GM18867 (cell line): ENCODE data around the gene IL13RA1.
A peak's percentile ranks its signal among the peaks of the same experiment; 100 is the strongest.
"Not testable (repeated sequence)": the region's sequence is repeated elsewhere in the genome, so short reads cannot be mapped to it uniquely, and the experiment has no call there.

Source experiments
- ATAC-seq: cut with Tn5 transposase; IDR thresholded peaks from one replicate; pipeline ENCODE4 v1.9.1; 2021; ENCODE audit warnings: mild to moderate bottlenecking, moderate library complexity; ENCODE audit not compliant: unreplicated experiment

Gene IL13RA1

DNA sequence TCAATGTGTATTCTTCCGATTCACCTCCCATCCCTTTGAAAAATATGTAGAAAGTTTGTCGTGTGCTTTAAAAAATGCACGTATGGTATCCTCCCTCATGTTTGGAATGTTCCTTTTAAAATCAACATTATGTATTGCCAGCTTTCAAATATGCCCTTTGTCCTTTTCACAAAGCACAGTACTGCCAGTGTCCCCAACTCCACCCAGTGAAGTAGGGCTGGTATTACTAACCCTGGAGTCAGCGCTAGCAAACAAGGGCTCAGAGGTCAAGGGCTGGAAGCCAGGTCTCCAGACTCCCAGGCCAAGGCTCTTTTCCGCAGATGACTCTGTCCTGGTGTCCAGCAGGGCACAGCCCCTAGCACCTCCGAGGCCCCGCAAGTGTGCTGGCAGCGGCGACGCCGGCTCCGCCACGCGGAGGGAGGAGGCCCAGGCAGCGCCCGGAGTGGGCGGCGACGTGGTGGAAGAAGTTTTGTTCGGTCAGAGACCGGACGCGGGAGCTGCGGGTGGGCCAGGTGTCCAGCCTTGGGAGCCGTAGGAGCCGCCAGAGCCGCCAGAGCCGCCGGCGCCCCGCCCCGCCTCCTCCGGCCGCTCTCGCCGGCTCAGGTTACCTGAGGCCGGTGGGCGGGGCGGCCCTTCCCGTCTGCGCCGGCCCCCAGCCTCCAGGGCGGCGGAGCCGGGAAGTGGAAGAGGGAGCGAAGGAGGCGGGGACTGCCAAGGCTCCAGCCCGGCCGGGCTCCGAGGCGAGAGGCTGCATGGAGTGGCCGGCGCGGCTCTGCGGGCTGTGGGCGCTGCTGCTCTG, at the start of gene IL13RA1:
TSS of gene IL13RA1 (plus strand) at position 720 of the 799 bp plus-strand sequence. CDS start at position 753, 33 bp downstream.
- peak; percentile 43 for ATAC-seq

GRCh38 chrX:118679290-118679689, 48.1 kb upstream of the IL13RA1 start:
- ATAC-seq: no peak

GRCh38 chrX:118682258-118683014, 45.0 kb upstream of the IL13RA1 start:
- ATAC-seq: no peak

- ATAC-seq: no peak
These were observed 42.0 kb upstream of the IL13RA1 start for GRCh38 chrX:118685393-118685792.

DNA sequence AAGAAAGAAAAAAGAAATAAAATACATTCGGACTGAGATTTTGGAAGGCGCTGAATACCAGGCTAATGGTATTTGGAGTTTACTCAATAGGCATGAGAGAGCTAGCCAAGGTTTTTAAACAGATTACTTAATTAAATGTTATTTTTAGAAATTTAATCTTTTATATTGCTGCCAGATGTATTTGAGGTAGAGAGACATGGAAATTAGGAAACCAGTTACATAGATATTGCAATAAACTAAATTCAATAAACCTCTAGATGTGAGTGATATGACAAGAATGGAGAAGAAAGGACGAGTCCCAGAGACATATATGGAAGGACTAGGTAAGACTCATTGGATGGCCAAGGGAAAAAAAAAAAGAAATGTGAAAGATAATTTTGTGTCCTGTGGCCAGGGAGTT, 38.5 kb upstream of the IL13RA1 start:
- ATAC-seq: no peak

- no peak for ATAC-seq
These were observed 33.6 kb upstream of the IL13RA1 start for GRCh38 chrX:118693843-118694242.

GRCh38 chrX:118694638-118695037, 32.8 kb upstream of the IL13RA1 start:
- ATAC-seq: no peak

GRCh38 chrX:118698516-118699170, 28.8 kb upstream of the IL13RA1 start:
- no peak for ATAC-seq

DNA sequence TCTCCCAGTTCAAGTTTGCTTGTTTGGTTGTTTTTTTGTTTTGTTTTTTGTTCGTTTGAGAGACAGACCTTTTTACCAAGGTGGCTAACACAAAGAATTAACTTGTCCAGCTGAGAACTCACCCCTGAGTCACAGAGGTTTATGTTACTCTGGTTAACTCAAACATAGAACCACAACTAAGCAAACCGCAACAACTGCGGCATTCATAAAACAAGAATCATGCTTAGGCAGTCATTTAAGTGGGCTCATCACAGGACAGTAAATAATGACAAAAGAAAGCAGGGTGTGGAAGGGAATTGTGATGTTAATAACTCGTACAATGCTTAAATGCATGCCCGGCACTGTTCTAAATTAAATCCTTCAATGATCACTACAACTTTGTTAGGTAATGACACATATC, 24.7 kb upstream of the IL13RA1 start:
- ATAC-seq: no peak

DNA sequence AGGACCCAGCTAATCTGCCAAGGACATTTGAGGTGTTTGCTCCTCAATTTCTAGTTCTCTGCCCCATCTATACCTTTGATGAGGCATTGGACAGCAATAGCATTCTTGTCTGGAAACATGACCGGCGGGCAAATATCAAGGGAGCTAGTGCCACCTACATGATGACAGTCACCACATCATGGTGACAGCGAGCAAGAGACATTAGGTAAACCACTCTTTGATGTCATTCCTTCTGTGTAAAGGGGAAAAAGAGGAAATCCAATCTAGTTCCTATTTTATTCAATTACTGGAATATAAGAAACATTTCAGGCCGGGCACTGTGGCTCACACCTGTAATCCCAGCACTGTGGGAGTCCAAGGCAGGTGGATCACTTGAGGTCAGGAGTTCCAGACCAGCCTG, 20.7 kb upstream of the IL13RA1 start:
- ATAC-seq: no peak

- no peak for ATAC-seq
These were observed 12.9 kb upstream of the IL13RA1 start for GRCh38 chrX:118714521-118714920.

DNA sequence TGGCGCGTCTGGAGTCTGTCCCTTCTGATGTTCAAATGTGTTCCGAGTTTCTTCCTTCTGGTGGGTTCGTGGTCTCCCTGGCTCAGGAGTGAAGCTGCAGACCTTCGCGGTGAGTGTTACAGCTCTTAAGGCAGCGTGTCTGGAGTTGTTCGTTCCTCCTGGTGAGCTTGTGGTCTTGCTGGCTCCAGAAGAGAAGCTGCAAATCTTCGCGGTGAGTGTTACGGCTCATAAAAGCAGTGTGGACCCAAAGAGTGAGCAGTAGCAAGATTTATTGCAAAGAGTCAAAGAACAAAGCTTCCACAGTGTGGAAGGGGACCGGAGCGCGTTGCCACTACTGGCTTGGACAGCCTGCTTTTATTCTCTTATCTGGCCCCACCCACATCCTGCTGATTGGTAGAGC, 11.5 kb upstream of the IL13RA1 start:
- not testable (repeated sequence) for ATAC-seq

GRCh38 chrX:118716833-118717232, 10.6 kb upstream of the IL13RA1 start:
- ATAC-seq: not testable (repeated sequence)

DNA sequence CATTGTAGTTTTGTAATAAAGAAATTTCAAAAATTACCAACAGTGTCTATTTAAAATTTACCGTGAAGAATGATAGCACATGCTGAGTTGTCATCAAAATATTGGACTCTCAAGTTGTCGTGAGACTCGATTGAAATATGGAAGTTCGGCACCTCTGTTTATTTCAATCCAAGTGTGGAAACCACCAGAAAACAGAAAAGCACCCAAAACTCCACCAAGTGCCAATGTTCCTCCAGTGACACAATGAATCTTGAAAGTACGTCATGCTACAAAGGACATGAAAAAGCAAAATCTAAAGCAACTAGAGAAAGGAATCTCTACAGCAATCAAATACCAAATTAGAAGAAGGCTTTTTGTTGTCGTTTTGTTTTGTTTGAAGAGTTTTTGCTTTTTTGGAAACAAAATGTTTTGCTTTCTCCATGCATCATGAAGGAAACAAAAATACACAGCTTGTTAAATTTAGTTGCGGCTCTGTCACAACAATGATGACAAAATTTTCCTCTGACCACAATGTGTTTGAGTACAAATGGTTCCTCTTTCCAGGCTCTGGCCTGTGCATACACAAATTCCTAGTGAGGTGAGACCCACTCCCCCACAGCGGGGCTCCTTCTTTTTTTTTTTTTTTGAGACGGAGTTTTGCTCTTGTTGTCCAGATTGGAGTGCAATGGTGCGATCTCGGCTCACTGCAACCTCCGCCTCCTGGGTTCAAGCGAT, 9.6 kb upstream of the IL13RA1 start:
- no peak for ATAC-seq

DNA sequence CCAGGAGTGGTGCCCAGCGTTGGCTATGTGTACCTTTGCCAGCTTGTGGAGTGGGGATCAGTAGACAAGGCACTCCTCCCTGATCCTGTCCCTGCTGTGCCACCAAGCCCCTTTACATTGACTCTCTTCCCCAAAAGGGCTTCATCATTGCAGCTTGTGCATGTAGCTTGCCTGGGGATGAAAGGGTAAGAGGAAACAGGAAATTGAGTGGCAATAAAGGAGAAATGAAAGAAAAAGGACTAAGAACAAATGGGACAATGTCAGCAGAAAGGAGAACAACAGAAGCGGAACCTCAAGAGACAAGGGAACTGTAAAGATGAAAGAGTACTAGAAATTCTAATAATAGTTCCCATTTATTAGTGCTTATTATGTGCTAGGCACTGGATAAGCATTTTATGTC, 8.7 kb upstream of the IL13RA1 start:
- ATAC-seq: no peak

GRCh38 chrX:118720058-118720707, 7.2 kb upstream of the IL13RA1 start:
- ATAC-seq: no peak

- ATAC-seq: no peak
These were observed 4.0 kb upstream of the IL13RA1 start for GRCh38 chrX:118723376-118723775.

- ATAC-seq: no peak
These were observed 3.0 kb upstream of the IL13RA1 start for GRCh38 chrX:118724365-118724764.

DNA sequence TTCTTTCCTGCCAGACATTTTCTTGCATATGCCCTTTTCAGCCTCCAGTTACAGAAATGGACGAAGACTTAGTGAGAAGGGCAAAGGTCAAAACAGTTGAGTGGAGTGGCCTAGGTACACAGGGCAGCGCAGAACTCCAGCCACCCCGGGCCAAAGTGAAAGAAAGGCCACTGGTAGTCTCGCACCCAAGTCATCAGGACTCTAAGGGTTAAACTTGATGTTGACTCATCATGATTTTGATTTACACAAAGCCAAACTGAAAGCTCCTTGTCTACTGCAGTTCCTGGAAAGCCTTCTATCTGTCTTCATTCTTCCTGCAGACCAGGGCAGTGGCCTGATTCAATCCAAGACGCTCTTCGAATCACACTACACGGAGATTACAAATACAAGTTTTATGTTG, 2.6 kb upstream of the IL13RA1 start:
- ATAC-seq: no peak

DNA sequence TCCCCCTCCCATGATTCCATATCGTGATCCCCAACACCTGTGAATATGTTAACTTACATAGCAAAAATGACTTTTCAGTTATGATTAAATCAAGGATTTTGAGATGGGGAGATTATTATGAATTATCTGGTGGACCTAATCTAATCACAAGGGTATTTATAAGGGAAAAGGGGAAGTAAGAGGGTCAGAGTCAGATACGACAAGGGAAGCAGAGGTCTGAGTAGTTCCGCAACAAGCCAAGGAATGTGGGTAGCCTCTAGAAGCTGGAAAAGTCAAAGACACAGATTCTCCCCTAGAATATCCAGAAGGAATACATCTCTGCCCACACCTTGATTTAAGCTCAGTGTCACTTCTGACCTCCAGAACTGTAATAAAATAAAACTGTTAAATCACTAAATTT, 1.0 kb upstream of the IL13RA1 start:
- ATAC-seq: no peak
